ENCODE measurements around the gene AP1G1. TPM values are rescaled to one million over a fixed set of nuclear protein-coding genes. Genes with fewer than 3 reads are reported as not detected.

The AP1G1 gene
- total RNA-seq, 1 donor from 2014 or later, result 121 TPM

DNA sequence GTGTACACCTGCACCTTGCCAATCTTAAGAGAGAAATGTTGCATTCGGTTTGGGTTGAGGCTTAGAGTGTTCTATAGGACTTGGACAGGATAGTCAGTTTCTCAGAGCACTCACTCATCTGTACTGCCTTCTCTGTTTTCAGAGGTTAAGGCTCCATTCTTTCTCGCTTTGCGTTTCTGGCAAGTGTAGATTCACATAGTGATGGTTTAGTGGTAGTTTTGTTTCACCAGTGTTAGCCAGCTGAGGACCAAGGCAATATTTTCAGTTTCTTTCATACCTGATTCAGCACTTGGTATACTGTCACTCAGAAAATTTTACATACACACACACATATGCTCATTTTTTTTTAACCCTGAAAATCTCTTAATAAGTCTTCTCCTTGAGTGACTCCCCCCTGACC lies 38.5 kb upstream of the AP1G1 start:
- no peak overlapping the region for H3K27ac Mint-ChIP-seq (ENCODE audit: unreplicated experiment)
- Histone ChIP-seq H3K27ac (ENCODE audit: low read depth, low read length) (no peak overlapping the region), H3K9me3 (ENCODE audit: insufficient read depth, low read depth, low read length) (no peaks in the 10 kb centered on the region), H2AFZ (ENCODE audit: low read depth, low read length) (no peak overlapping the region), H3K4me3 (ENCODE audit: insufficient read depth, low read depth, low read length) (peak overlapping the region; percentile 89), H3K4me1 (ENCODE audit: insufficient read depth, low read length) (peaks cover 7% of the 10 kb centered on the region), H3K36me3 (ENCODE audit: insufficient read depth, low read length) (peaks cover 16% of the 10 kb centered on the region), H3K79me2 (ENCODE audit: insufficient read depth, low read length) (peaks cover 40% of the 10 kb centered on the region), H3K4me2 (ENCODE audit: low read length) (peak overlapping the region; percentile 94), H4K20me1 (ENCODE audit: insufficient read depth, low read length) (peaks cover 33% of the 10 kb centered on the region), H3K9ac (ENCODE audit: low read length) (peak overlapping the region; percentile 98), H3K27me3 (ENCODE audit: insufficient read depth, low read length) (no peaks in the 10 kb centered on the region)
- peaks cover 8% of the 10 kb centered on the region for H3K4me1 Mint-ChIP-seq (ENCODE audit: low read depth, unreplicated experiment)
- no peaks in the 10 kb centered on the region for H3K27me3 Mint-ChIP-seq (ENCODE audit: low read depth, unreplicated experiment)
- no peak for DNase-seq (ENCODE audit: low read depth)
- peak overlapping the region; percentile 94 for H3K4me3 Mint-ChIP-seq (ENCODE audit: unreplicated experiment)
- no peak for TF ChIP-seq EZH2 (IDR thresholded peaks at IDR 0.05; ENCODE audit: insufficient read depth, low read length)
- no peak for TF ChIP-seq CTCF (IDR thresholded peaks at IDR 0.05; ENCODE audit: insufficient read depth, low read depth, low read length)
- FAIRE-seq, result no peak
- H3K9me3 Mint-ChIP-seq (ENCODE audit: unreplicated experiment), result no peaks in the 10 kb centered on the region
- peaks cover 22% of the 10 kb centered on the region for H3K36me3 Mint-ChIP-seq (ENCODE audit: low read depth, unreplicated experiment)

GRCh38 chr16:71846431-71846830 lies 37.8 kb upstream of the AP1G1 start:
- no peak for FAIRE-seq

More at GRCh38 chr16:71846431-71846830, 37.8 kb upstream of the AP1G1 start:
- Mint-ChIP-seq H3K9me3 (ENCODE audit: unreplicated experiment) (no peaks in the 10 kb centered on the region), H3K27ac (ENCODE audit: unreplicated experiment) (peak overlapping the region; percentile 75), H3K4me3 (ENCODE audit: unreplicated experiment) (peak overlapping the region; percentile 94), H3K27me3 (ENCODE audit: low read depth, unreplicated experiment) (no peaks in the 10 kb centered on the region), H3K36me3 (ENCODE audit: low read depth, unreplicated experiment) (peaks cover 15% of the 10 kb centered on the region), H3K4me1 (ENCODE audit: low read depth, unreplicated experiment) (peaks cover 8% of the 10 kb centered on the region)
- Histone ChIP-seq H3K9ac (ENCODE audit: low read length) (peak overlapping the region; percentile 98), H3K4me2 (ENCODE audit: low read length) (peak overlapping the region; percentile 94), H3K27me3 (ENCODE audit: insufficient read depth, low read length) (no peaks in the 10 kb centered on the region), H3K27ac (ENCODE audit: low read depth, low read length) (peak overlapping the region; percentile 89), H3K4me1 (ENCODE audit: insufficient read depth, low read length) (peaks cover 7% of the 10 kb centered on the region), H3K36me3 (ENCODE audit: insufficient read depth, low read length) (peaks cover 16% of the 10 kb centered on the region), H2AFZ (ENCODE audit: low read depth, low read length) (peak overlapping the region; percentile 62), H3K4me3 (ENCODE audit: insufficient read depth, low read depth, low read length) (peak overlapping the region; percentile 89), H3K9me3 (ENCODE audit: insufficient read depth, low read depth, low read length) (no peaks in the 10 kb centered on the region), H3K79me2 (ENCODE audit: insufficient read depth, low read length) (peaks cover 39% of the 10 kb centered on the region), H4K20me1 (ENCODE audit: insufficient read depth, low read length) (peaks cover 28% of the 10 kb centered on the region)
- TF ChIP-seq EZH2 (IDR thresholded peaks at IDR 0.05; ENCODE audit: insufficient read depth, low read length) (no peak), CTCF (IDR thresholded peaks at IDR 0.05; ENCODE audit: insufficient read depth, low read depth, low read length) (no peak)
- DNase-seq (ENCODE audit: low read depth), result no peak
